K562 (cell line): ENCODE data around the gene TMC8.

Source experiments
- ARHGAP35 ChIP-seq: fragments of 450-650 bp; IDR thresholded peaks from 2 replicates; pipeline ENCODE4 v1.6.1; 2018; ENCODE audit not compliant: partially characterized antibody
- MYBL2 ChIP-seq, 2 experiments: fragments of 450-650 bp in 1 of 2; sonication (generic) in 1 of 2; formaldehyde crosslinking in 1 of 2; IDR thresholded peaks; 2 replicates each; pipeline versions ENCODE4 v1.6.1 to v1.8.1; 2017 to 2022; ENCODE audit warnings: borderline replicate concordance in 1 of 2, inconsistent platforms in 1 of 2, low read depth in 1 of 2, mild to moderate bottlenecking in 1 of 2, missing genetic modification reagents in 1 of 2, moderate library complexity in 1 of 2
- POLR2H ChIP-seq: IDR thresholded peaks from 2 replicates; pipeline ENCODE4 v1.6.1; 2016; ENCODE audit warnings: missing genetic modification characterization, low read depth, mild to moderate bottlenecking, control low read depth, missing compliant biosample characterization, moderate library complexity
- ZNF830 ChIP-seq: fragments of 250-450 bp; sonication (Bioruptor Pico); IDR thresholded peaks from 2 replicates; pipeline ENCODE4 v1.5.0; 2021; ENCODE audit warnings: mild to moderate bottlenecking
- TF ChIP-seq, protein P1 (sequence below): sonication (generic); formaldehyde crosslinking; IDR thresholded peaks from 2 replicates; pipeline ENCODE4 v1.8.1; 2023; ENCODE audit warnings: mild to moderate bottlenecking, missing genetic modification reagents

DNA sequence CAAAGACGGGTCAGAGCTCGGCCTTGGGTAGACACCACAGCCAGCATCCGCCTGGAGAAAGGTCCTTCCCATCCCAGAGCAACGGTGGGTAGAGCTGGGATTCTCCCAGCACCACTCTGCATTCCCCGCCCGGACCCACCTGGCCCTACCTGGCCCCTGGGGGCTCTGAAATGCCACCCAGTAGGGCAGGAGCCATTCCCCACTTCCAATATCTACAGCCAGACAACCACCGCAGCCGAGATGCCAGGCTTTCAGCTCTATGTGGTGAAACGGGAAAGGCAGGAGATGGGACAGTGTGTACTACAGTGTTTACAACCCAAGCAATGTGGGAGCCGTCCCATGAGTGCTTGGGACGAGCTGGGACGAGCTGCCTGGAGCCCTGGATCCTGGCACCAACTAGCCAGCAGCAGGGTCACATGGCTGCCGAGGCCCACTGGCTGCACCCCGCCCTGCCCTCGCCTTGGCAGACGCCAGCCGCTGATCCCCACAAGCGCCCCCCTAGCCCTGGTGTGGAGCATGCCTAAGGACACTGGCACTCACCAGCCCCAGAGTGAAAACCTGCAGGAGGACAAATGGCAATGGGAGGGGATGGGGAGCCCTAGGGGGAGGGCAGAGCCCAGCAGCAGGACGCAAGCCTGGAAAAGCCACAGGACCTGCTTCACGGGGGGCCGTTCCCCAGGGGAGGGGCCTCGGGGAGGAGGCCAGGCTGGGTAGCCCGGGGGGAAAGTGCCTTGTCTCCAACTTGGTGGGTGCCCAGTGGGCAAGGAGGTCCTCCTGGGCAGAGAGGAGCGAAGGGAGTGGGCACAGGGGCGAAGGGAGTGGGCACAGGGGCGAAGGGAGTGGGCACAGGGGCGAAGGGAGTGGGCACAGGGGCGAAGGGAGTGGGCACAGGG is 15.5 kb upstream of the TMC8 start:
- no peak for TF ChIP-seq ARHGAP35
- TF ChIP-seq, protein P1, sequence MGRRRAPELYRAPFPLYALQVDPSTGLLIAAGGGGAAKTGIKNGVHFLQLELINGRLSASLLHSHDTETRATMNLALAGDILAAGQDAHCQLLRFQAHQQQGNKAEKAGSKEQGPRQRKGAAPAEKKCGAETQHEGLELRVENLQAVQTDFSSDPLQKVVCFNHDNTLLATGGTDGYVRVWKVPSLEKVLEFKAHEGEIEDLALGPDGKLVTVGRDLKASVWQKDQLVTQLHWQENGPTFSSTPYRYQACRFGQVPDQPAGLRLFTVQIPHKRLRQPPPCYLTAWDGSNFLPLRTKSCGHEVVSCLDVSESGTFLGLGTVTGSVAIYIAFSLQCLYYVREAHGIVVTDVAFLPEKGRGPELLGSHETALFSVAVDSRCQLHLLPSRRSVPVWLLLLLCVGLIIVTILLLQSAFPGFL, result no peak
- no peak for TF ChIP-seq MYBL2 (IDR thresholded peaks at IDR 0.05; ENCODE audit: low read depth)
- no peak for TF ChIP-seq MYBL2 (CRISPR knock-in tag; IDR thresholded peaks at IDR 0.05; ENCODE audit: borderline replicate concordance)
- no peak for TF ChIP-seq ZNF830
- no peak for TF ChIP-seq POLR2H
